Measurements from ENCODE around the gene TUNAR.

TUNAR gene

GRCh38 chr14:95875831-95876760 is 536 bp upstream of the TUNAR start:
- H3K4me3 ChIP-seq (ENCODE audit: low read length) = no peak overlapping the region
- no peaks in the 10 kb centered on the region for H3K36me3 ChIP-seq (ENCODE audit: control insufficient read depth, insufficient read depth, low read length)
- H3K9ac ChIP-seq (ENCODE audit: low read length) = no peak overlapping the region
- no peaks in the 10 kb centered on the region for H3K4me1 ChIP-seq (ENCODE audit: control insufficient read depth, insufficient read depth, low read length)
- no peaks in the 10 kb centered on the region for H3K9me3 ChIP-seq (ENCODE audit: control insufficient read depth, low read length)
- peaks cover 37% of the 10 kb centered on the region for H3K27me3 ChIP-seq (ENCODE audit: control insufficient read depth, insufficient read depth, low read length)

GRCh38 chr14:95877633-95878032 is 1.0 kb downstream of the TUNAR start:
- Histone ChIP-seq H3K9me3 (ENCODE audit: control insufficient read depth, low read length) (no peaks in the 10 kb centered on the region), H3K27me3 (ENCODE audit: control insufficient read depth, insufficient read depth, low read length) (peaks cover 37% of the 10 kb centered on the region), H3K4me3 (ENCODE audit: low read length) (no peak overlapping the region), H3K9ac (ENCODE audit: low read length) (no peak overlapping the region), H3K36me3 (ENCODE audit: control insufficient read depth, insufficient read depth, low read length) (no peaks in the 10 kb centered on the region), H3K4me1 (ENCODE audit: control insufficient read depth, insufficient read depth, low read length) (no peaks in the 10 kb centered on the region)

- Histone ChIP-seq H3K36me3 (ENCODE audit: control insufficient read depth, insufficient read depth, low read length) (no peaks in the 10 kb centered on the region), H3K4me1 (ENCODE audit: control insufficient read depth, insufficient read depth, low read length) (no peaks in the 10 kb centered on the region), H3K27me3 (ENCODE audit: control insufficient read depth, insufficient read depth, low read length) (no peaks in the 10 kb centered on the region), H3K4me3 (ENCODE audit: low read length) (no peak overlapping the region), H3K9me3 (ENCODE audit: control insufficient read depth, low read length) (no peaks in the 10 kb centered on the region), H3K9ac (ENCODE audit: low read length) (no peak overlapping the region)
Observed at GRCh38 chr14:95884377-95884776, 7.7 kb downstream of the TUNAR start.

- Histone ChIP-seq H3K4me3 (ENCODE audit: low read length) (no peak overlapping the region), H3K27me3 (ENCODE audit: control insufficient read depth, insufficient read depth, low read length) (no peaks in the 10 kb centered on the region), H3K9me3 (ENCODE audit: control insufficient read depth, low read length) (no peaks in the 10 kb centered on the region), H3K9ac (ENCODE audit: low read length) (no peak overlapping the region), H3K36me3 (ENCODE audit: control insufficient read depth, insufficient read depth, low read length) (no peaks in the 10 kb centered on the region), H3K4me1 (ENCODE audit: control insufficient read depth, insufficient read depth, low read length) (no peaks in the 10 kb centered on the region)
Observed at GRCh38 chr14:95885278-95885677, 8.6 kb downstream of the TUNAR start.

- Histone ChIP-seq H3K9me3 (ENCODE audit: control insufficient read depth, low read length) (no peaks in the 10 kb centered on the region), H3K4me1 (ENCODE audit: control insufficient read depth, insufficient read depth, low read length) (no peaks in the 10 kb centered on the region), H3K27me3 (ENCODE audit: control insufficient read depth, insufficient read depth, low read length) (no peaks in the 10 kb centered on the region), H3K9ac (ENCODE audit: low read length) (no peak overlapping the region), H3K36me3 (ENCODE audit: control insufficient read depth, insufficient read depth, low read length) (no peaks in the 10 kb centered on the region), H3K4me3 (ENCODE audit: low read length) (no peak overlapping the region)
Observed at GRCh38 chr14:95885866-95886265, 9.2 kb downstream of the TUNAR start.

GRCh38 chr14:95886366-95887056 is 9.9 kb downstream of the TUNAR start:
- no peaks in the 10 kb centered on the region for H3K9me3 ChIP-seq (ENCODE audit: control insufficient read depth, low read length)
- H3K9ac ChIP-seq (ENCODE audit: low read length) = no peak overlapping the region
- no peaks in the 10 kb centered on the region for H3K27me3 ChIP-seq (ENCODE audit: control insufficient read depth, insufficient read depth, low read length)
- no peaks in the 10 kb centered on the region for H3K36me3 ChIP-seq (ENCODE audit: control insufficient read depth, insufficient read depth, low read length)
- H3K4me3 ChIP-seq (ENCODE audit: low read length) = no peak overlapping the region
- no peaks in the 10 kb centered on the region for H3K4me1 ChIP-seq (ENCODE audit: control insufficient read depth, insufficient read depth, low read length)

- H3K9me3 ChIP-seq (ENCODE audit: control insufficient read depth, low read length) = no peaks in the 10 kb centered on the region
- H3K9ac ChIP-seq (ENCODE audit: low read length) = no peak overlapping the region
- H3K27me3 ChIP-seq (ENCODE audit: control insufficient read depth, insufficient read depth, low read length) = no peaks in the 10 kb centered on the region
- H3K4me1 ChIP-seq (ENCODE audit: control insufficient read depth, insufficient read depth, low read length) = no peaks in the 10 kb centered on the region
- H3K4me3 ChIP-seq (ENCODE audit: low read length) = no peak overlapping the region
- no peaks in the 10 kb centered on the region for H3K36me3 ChIP-seq (ENCODE audit: control insufficient read depth, insufficient read depth, low read length)
Observed at GRCh38 chr14:95887351-95887750, 10.7 kb downstream of the TUNAR start.

GRCh38 chr14:95889236-95889979 is 12.8 kb downstream of the TUNAR start:
- Histone ChIP-seq H3K36me3 (ENCODE audit: control insufficient read depth, insufficient read depth, low read length) (no peaks in the 10 kb centered on the region), H3K4me3 (ENCODE audit: low read length) (no peak overlapping the region), H3K4me1 (ENCODE audit: control insufficient read depth, insufficient read depth, low read length) (no peaks in the 10 kb centered on the region), H3K9me3 (ENCODE audit: control insufficient read depth, low read length) (no peaks in the 10 kb centered on the region), H3K27me3 (ENCODE audit: control insufficient read depth, insufficient read depth, low read length) (no peaks in the 10 kb centered on the region), H3K9ac (ENCODE audit: low read length) (no peak overlapping the region)

GRCh38 chr14:95891742-95892141 is 15.1 kb downstream of the TUNAR start:
- no peak overlapping the region for H3K4me3 ChIP-seq (ENCODE audit: low read length)
- H3K9me3 ChIP-seq (ENCODE audit: control insufficient read depth, low read length) = no peaks in the 10 kb centered on the region
- H3K36me3 ChIP-seq (ENCODE audit: control insufficient read depth, insufficient read depth, low read length) = no peaks in the 10 kb centered on the region
- peaks cover 3% of the 10 kb centered on the region for H3K27me3 ChIP-seq (ENCODE audit: control insufficient read depth, insufficient read depth, low read length)
- H3K4me1 ChIP-seq (ENCODE audit: control insufficient read depth, insufficient read depth, low read length) = no peaks in the 10 kb centered on the region
- no peak overlapping the region for H3K9ac ChIP-seq (ENCODE audit: low read length)

GRCh38 chr14:95892142-95892541 is 15.5 kb downstream of the TUNAR start:
- Histone ChIP-seq H3K9ac (ENCODE audit: low read length) (no peak overlapping the region), H3K36me3 (ENCODE audit: control insufficient read depth, insufficient read depth, low read length) (no peaks in the 10 kb centered on the region), H3K4me3 (ENCODE audit: low read length) (no peak overlapping the region), H3K4me1 (ENCODE audit: control insufficient read depth, insufficient read depth, low read length) (no peaks in the 10 kb centered on the region), H3K9me3 (ENCODE audit: control insufficient read depth, low read length) (no peaks in the 10 kb centered on the region), H3K27me3 (ENCODE audit: control insufficient read depth, insufficient read depth, low read length) (peaks cover 3% of the 10 kb centered on the region)

GRCh38 chr14:95895720-95896119 is 19.1 kb downstream of the TUNAR start:
- Histone ChIP-seq H3K4me3 (ENCODE audit: low read length) (no peak overlapping the region), H3K27me3 (ENCODE audit: control insufficient read depth, insufficient read depth, low read length) (peaks cover 3% of the 10 kb centered on the region), H3K9me3 (ENCODE audit: control insufficient read depth, low read length) (no peaks in the 10 kb centered on the region), H3K9ac (ENCODE audit: low read length) (no peak overlapping the region), H3K4me1 (ENCODE audit: control insufficient read depth, insufficient read depth, low read length) (no peaks in the 10 kb centered on the region), H3K36me3 (ENCODE audit: control insufficient read depth, insufficient read depth, low read length) (no peaks in the 10 kb centered on the region)
